ENCODE measurements around the gene NOVA2.
"Not testable (repeated sequence)": the region's sequence is repeated elsewhere in the genome, so short reads cannot be mapped to it uniquely, and the experiment has no call there.

The NOVA2 gene

DNA sequence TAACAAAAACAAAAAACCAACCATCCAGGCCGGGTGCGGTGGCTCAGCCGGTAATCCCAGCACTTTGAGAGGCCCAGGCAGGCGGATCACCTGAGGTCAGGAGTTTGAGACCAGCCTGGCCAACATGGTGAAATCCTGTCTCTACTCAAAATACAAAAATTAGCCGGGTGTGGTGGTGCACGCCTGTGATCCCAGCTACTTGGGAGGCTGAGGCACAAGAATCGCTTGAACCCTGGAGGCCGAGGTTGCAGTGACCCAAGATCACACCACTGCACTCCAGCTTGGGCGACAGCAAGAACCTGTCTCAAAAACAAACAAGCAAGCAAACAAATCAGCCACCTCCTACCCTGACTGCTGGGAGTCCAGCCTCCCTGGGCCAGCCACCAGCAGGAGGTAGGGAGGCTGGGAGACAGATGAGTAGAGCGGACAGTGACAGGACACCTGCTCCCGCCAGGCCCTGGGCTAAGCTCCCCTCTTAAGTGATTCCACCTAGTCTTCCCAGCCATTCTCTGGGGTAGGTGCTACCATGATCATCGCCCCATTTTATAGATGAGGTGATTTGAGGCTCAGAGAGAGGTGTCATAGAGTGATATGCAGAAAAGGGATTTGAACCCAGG lies 77.6 kb downstream of the NOVA2 start:
- DNase-seq (ENCODE audit: low read depth in 2 of 2): not testable (repeated sequence)

DNA sequence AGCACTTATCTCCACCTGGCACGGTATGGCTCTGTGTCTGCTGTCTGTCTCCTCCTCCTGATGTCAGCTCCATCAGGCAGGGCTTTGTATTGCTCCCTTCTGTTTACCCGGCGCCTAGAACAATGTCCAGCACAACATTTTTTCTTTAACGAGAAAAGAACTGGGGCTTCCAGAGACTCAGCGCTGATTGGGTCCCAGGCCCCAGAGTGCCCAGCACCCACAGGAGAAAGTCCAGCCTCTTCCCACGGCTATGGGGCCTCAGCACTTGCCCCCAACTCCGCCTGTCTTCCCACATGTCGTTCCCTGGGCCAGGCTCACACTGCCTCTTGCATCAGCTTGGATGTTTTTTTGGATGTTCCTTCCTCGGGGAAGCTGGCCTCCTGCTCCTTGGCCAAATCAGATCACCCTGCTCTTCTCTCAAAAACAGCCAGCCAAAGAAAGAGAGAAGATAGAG lies 78.1 kb downstream of the NOVA2 start:
- DNase-seq (ENCODE audit: low read depth in 2 of 2): no peak

- DNase-seq (ENCODE audit: low read depth in 2 of 2): no peak
These were observed 82.8 kb downstream of the NOVA2 start for GRCh38 chr19:45890877-45891276.

DNA sequence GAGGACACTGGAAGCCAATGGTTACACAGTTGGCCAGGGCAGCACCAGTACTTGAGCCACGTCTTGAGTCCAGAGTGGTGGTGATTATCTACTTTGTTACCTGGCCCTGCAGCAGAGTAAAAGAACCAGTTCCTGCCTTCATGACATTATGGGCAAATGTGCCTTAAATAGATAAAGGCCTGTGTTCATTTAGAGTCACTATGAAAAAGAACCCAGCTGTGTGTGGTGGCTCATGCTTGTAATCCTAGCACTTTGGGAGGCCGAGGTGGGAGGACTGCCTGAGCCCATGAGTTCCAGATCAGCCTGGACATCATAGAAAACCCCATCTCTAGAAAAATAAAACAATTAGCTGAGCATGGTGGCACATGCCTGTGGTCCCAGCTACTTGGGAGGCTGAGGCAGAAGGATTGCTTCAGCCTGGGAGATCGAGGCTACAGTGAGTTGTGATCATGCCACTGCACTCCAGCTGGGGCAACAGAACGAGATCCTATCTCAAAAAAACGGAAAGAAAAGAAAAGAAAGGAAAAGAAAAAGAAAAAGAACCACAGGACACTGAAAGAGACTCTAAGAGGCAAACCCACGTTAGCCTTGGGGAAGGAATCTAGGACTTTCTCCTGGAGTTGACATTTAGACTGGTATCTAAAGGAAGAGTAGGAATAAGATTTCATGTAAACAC lies 84.3 kb downstream of the NOVA2 start:
- DNase-seq (ENCODE audit: low read depth in 2 of 2): no peak

- no peak for DNase-seq (ENCODE audit: low read depth in 2 of 2)
These were observed 86.4 kb downstream of the NOVA2 start for GRCh38 chr19:45887200-45887710.

DNA sequence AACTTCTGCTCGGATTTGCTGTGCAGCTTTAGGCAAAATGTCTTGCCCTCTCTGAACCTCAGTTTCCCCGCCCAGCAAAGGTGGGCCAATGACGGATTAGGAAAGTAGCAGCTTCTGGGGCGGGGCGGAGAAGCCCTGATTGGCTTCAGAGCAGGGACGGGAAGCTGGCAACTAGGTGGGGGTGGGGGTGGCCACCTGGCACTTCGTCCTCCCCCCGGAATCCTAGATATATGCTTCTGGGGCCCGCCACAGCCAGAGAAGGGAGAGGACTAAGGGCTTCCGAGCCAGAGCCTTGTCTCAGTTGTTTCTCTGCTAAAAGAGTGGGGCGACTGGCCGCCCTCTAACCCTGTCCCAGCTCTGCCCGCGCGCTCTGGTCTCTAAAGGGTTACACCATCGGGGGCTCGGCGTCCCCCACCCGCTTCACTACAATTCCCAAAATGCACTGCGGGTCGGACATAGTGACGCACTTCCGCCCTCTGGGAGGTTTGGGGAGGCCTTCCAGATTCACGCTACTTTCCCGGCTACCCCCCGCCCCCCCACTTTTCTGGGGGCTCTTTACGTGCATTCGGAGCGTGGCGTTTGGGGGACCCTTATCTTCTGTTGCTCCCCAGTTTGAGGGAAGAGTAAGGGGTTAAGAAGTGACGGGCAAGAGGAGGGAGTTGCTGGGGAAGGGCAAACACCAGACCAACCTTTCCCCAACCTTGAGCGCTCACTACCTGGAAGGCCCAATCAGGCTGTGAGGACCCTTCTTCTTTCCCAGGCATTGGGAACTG lies 87.1 kb downstream of the NOVA2 start:
- DNase-seq (ENCODE audit: low read depth in 2 of 2): peak; percentile 82 to 83

DNA sequence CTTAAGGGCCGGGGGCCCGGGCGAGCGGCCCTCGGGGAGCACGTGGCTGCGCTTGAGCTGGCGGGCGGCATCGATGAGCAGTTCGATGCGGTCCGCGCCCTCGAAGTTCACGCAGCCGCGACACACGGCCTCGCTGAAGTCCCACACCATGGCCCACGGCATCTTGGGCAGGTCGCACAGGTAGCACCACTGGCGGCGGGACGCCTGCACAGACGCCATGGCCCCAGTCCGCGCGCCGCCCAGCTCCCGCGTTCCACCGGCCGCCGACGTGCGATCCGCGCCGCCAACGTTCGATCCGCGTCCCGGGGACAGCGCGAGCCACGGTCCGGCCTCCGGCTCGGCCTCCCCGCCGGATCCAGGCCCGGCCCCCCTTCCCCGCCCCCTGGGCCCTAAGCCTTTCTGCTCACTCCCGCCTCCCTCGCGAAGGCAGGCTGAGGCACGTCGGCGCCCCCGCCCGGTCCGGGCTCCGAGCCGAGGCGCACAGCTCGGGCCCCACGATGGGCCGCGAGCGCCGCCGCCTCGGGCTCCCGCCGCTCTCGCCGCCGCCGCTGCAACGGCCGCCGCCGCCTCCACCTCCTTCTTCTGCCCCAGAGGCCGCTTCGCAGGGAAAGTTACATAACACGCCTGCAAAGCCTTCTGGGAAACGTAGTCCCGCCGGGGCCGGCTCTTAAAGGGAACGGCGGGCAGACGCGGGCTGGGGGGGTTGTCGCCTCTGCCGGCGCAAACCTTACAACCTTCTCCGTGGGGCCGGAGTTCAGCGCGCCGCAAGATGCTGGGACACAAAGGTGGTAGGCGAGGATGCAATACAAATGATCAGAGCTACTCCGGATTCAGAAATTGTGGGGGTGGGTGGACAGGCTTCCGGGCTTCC lies 87.9 kb downstream of the NOVA2 start, which contains the start of gene IRF2BP1:
Gene IRF2BP1, minus strand, starts transcription at position 586 of the 871 bp plus-strand sequence. Its CDS starts 367 bp downstream, at position 219.
- DNase-seq (ENCODE audit: low read depth in 2 of 2): peak; percentile 81 to 82

GRCh38 chr19:45884682-45885555 lies 88.7 kb downstream of the NOVA2 start:
- DNase-seq (ENCODE audit: low read depth in 2 of 2): no peak

DNA sequence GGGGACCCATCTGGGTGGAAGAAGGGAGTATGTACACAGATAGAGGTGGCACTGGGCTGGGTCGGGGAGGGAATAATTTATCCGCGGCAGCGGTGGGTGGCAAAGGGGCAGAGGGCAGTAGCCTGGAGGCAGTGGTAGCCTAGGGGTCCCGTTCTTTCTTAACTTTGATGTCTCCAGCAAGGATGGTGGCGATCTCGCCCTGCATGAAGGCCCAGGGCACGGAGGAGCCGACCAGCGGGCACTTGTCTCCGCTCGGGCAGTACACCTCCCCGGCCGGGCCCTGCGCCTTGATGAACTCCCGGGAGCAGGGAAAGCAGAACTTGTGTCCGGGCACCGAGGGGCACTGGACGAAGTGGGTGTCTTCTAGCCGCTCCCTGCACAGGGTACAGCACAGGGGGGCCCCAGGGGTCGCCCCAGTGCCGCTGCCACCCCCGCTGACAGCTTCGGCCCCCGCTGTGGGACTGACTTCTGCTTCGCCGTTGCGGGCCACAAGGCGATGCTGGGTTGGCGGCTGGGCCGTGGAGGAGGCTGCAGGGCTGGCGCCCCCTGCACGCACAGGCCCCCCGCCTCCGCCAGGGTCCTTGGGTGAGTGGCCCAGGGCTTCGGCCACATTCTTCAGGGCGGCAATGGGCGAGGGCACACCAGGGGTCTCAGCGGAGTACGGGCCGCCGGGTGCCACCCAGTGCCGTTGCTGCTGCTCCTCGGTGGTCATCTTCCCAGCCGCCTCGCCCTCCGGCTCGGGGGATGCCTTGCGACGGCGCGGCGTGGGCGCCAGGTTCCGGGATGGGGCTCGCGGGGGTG lies 89.6 kb downstream of the NOVA2 start:
- DNase-seq (ENCODE audit: low read depth in 2 of 2): no peak
